HG02870 (cell line): ENCODE results near the gene ZC3H7A.

Experiments
- ATAC-seq: cut with Tn5 transposase; IDR thresholded peaks from one replicate; pipeline ENCODE4 v1.9.1; 2021; ENCODE audit warnings: mild to moderate bottlenecking, moderate library complexity; ENCODE audit not compliant: unreplicated experiment

Gene ZC3H7A

GRCh38 chr16:11740567-11740966 is 56.5 kb downstream of the ZC3H7A start:
- ATAC-seq = no peak

GRCh38 chr16:11738742-11739544 is 58.1 kb downstream of the ZC3H7A start:
- ATAC-seq = no peak

- no peak for ATAC-seq
Measured at GRCh38 chr16:11737713-11738112, 59.3 kb downstream of the ZC3H7A start.

- ATAC-seq = no peak
Measured at GRCh38 chr16:11736903-11737302, 60.2 kb downstream of the ZC3H7A start.

GRCh38 chr16:11735787-11736186 is 61.3 kb downstream of the ZC3H7A start:
- no peak for ATAC-seq

GRCh38 chr16:11734653-11735043 is 62.4 kb downstream of the ZC3H7A start:
- ATAC-seq = no peak

GRCh38 chr16:11734025-11734652 is 62.9 kb downstream of the ZC3H7A start:
- no peak for ATAC-seq

- no peak for ATAC-seq
Measured at GRCh38 chr16:11731222-11731621, 65.8 kb downstream of the ZC3H7A start.

- no peak for ATAC-seq
Measured at GRCh38 chr16:11729787-11730186, 67.3 kb downstream of the ZC3H7A start.

GRCh38 chr16:11727796-11728543 is 69.1 kb downstream of the ZC3H7A start:
- ATAC-seq = peak; percentile 69

- ATAC-seq = no peak
Measured at GRCh38 chr16:11726008-11726407, 71.0 kb downstream of the ZC3H7A start.

GRCh38 chr16:11725457-11725856 is 71.6 kb downstream of the ZC3H7A start:
- no peak for ATAC-seq

- no peak for ATAC-seq
Measured at GRCh38 chr16:11722468-11722808, 74.6 kb downstream of the ZC3H7A start.

GRCh38 chr16:11721781-11722467 is 75.1 kb downstream of the ZC3H7A start:
- ATAC-seq = no peak

GRCh38 chr16:11719762-11720161 is 77.3 kb downstream of the ZC3H7A start:
- ATAC-seq = no peak

- no peak for ATAC-seq
Measured at GRCh38 chr16:11719171-11719570, 77.9 kb downstream of the ZC3H7A start.

- ATAC-seq = no peak
Measured at GRCh38 chr16:11717811-11718210, 79.2 kb downstream of the ZC3H7A start.

- no peak for ATAC-seq
Measured at GRCh38 chr16:11716336-11716735, 80.7 kb downstream of the ZC3H7A start.

GRCh38 chr16:11715246-11715947 is 81.7 kb downstream of the ZC3H7A start:
- ATAC-seq = no peak

- ATAC-seq = no peak
Measured at GRCh38 chr16:11712122-11712521, 84.9 kb downstream of the ZC3H7A start.

GRCh38 chr16:11711662-11712061 is 85.4 kb downstream of the ZC3H7A start:
- ATAC-seq = no peak
